Measurements from ENCODE around the gene VPS13D. TPM values are rescaled to one million over a fixed set of nuclear protein-coding genes. Genes with fewer than 3 reads are reported as not detected.

The VPS13D gene
- total RNA-seq, 2 donors from 2014 or later: 54.0 to 63.3 TPM

DNA sequence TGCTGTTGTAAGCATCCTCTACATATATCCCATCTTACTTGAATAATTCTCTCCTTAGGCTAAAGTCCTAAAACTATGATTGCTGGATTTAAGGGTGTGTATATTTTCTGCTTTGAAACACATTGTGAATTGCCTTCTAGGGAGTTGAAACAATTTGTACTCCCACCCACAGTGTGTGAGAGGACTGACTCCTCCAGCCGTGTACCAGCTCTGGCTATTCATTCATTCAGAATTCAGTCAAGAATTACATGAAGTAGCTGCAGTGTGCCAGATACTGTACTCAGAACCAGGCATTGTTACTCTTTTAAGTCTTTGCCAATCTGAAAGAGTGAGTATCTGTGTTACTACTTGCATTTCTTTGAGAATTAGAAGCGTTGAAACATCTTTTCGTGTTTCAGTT is 253.2 kb downstream of the VPS13D start:
- H3K36me3 ChIP-seq (replicated peaks in 1 of 2; ENCODE audit: insufficient read depth in 1 of 2, low read depth in 2 of 2): no peaks in the 10 kb centered on the region
- no peak for ATAC-seq
- no peaks in the 10 kb centered on the region for H3K27me3 ChIP-seq
- no peak overlapping the region for H3K27ac ChIP-seq
- intact Hi-C loops (cut with DNase I): no loop called here
- H3K9me3 ChIP-seq: no peaks in the 10 kb centered on the region
- TF ChIP-seq POLR2A (IDR thresholded peaks at IDR 0.05): no peak
- TF ChIP-seq, protein P1, sequence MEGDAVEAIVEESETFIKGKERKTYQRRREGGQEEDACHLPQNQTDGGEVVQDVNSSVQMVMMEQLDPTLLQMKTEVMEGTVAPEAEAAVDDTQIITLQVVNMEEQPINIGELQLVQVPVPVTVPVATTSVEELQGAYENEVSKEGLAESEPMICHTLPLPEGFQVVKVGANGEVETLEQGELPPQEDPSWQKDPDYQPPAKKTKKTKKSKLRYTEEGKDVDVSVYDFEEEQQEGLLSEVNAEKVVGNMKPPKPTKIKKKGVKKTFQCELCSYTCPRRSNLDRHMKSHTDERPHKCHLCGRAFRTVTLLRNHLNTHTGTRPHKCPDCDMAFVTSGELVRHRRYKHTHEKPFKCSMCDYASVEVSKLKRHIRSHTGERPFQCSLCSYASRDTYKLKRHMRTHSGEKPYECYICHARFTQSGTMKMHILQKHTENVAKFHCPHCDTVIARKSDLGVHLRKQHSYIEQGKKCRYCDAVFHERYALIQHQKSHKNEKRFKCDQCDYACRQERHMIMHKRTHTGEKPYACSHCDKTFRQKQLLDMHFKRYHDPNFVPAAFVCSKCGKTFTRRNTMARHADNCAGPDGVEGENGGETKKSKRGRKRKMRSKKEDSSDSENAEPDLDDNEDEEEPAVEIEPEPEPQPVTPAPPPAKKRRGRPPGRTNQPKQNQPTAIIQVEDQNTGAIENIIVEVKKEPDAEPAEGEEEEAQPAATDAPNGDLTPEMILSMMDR (IDR thresholded peaks at IDR 0.05): no peak
- no peak overlapping the region for H3K4me3 ChIP-seq
- H3K4me1 ChIP-seq: peaks cover 66% of the 10 kb centered on the region
- 72 to 82% methylated on average over 3 of the region's 3 CpGs for WGBS, 2 donors
- no peak for DNase-seq

DNA sequence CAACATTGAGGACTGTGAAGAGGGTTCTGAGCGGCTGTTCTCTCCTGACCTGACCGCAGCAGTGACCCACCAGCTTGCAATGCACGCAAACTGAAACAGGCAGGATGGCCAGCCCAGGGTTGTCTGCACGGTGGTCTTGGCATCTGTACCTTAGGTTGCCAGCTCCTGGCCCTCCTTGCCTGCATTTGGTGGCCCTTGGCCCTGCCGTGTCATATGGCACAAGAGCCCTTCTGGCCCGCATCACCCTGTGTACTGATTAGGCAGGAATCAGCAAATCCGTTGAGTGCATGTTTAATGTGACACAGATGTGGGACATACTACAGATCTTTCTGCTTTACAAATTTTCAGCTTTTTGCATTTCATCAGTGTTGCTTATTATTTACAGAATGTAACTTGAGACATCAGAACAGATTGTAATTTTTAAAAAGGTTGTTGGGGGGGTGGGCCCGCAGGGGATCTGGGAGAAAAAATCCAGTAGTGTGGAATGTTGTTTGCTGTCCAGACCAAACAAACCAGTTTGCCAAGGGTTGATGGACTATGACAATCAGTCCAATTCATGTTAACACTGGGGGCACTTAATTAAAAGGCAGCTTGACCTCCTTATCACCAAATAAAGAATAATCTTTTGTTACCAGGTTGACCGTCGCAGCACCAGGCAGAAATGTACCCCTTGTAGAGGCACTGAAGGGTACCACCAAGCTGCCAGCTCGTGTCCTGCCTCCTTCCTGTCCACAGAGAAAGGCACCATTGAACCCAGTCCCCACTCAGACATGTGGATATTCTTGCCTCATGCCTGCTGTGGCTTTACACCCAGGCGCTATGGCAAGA is 255.6 kb downstream of the VPS13D start:
- no peaks in the 10 kb centered on the region for H3K9me3 ChIP-seq
- peak overlapping the region in 3 of 4 donors; percentile 42 to 64 (median 55) for H3K27ac ChIP-seq
- H3K27me3 ChIP-seq: no peaks in the 10 kb centered on the region
- H3K36me3 ChIP-seq (replicated peaks in 1 of 2; ENCODE audit: insufficient read depth in 1 of 2, low read depth in 2 of 2): no peaks in the 10 kb centered on the region
- WGBS, 2 donors: 43 to 52% methylated on average over 12 of the region's 12 CpGs
- ATAC-seq: peak; percentile 60
- TF ChIP-seq, protein P1 (IDR thresholded peaks at IDR 0.05): no peak
- no peak for TF ChIP-seq POLR2A (IDR thresholded peaks at IDR 0.05)
- peaks cover 43% of the 10 kb centered on the region for H3K4me1 ChIP-seq
- intact Hi-C loops (cut with DNase I): no loop called here
- DNase-seq: no peak
- H3K4me3 ChIP-seq: no peak overlapping the region

DNA sequence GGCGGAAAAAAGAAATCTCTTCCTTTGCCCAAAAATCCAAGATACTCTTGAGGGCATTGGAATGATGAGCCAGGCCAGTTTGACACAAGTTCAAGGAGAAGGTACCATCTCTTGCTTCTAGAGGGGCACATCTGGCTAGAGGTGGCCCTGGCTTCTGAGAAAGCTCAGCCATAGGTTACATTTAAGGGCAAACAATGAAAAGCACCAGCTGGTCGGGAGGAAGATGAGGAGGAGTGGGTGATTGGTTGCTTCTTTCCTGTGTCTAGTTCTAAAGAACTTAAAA is 256.2 kb downstream of the VPS13D start:
- DNase-seq (no peak), ATAC-seq (no peak)
- peak overlapping the region in 3 of 4 donors; percentile 42 to 64 (median 55) for H3K27ac ChIP-seq
- no peak overlapping the region for H3K4me3 ChIP-seq
- TF ChIP-seq POLR2A (IDR thresholded peaks at IDR 0.05): no peak
- TF ChIP-seq, protein P1 (IDR thresholded peaks at IDR 0.05): no peak
- H3K36me3 ChIP-seq (replicated peaks in 1 of 2; ENCODE audit: insufficient read depth in 1 of 2, low read depth in 2 of 2): no peaks in the 10 kb centered on the region
- intact Hi-C loops (cut with DNase I): no loop called here
- no peaks in the 10 kb centered on the region for H3K9me3 ChIP-seq
- H3K27me3 ChIP-seq: no peaks in the 10 kb centered on the region
- 73 to 76% methylated on average over 2 of the region's 2 CpGs for WGBS, 2 donors
- H3K4me1 ChIP-seq: peaks cover 37% of the 10 kb centered on the region

DNA sequence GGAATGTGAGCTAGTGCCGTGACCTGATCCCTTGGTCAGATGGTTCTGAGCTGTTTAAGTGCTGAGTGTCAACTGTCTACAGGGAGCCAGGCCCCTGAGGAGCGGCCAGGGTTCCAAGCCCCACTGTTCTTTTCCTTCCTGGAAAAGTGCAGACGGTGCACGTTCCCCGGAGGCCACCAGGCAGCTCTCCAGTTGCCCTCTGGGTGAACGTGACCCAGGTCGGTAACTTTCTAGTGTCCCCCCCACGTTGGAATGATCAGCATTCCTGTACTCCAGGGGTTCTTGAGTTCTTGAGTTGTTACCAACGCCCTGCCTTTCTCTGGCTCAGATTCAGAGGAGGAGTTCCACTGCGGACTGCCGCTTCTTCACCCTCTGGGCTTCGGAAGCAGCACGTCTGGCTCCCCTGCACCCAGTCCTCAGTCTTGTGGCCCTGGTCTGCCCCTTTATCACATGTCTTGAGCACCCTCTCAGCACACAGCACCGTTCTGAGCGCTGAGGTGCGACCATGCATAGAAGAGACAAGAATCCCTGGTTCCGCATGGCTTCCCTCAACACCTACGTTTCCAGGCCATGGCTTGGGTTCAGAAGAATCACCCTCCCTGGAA is 256.7 kb downstream of the VPS13D start:
- no peak for TF ChIP-seq POLR2A (IDR thresholded peaks at IDR 0.05)
- TF ChIP-seq, protein P1 (IDR thresholded peaks at IDR 0.05): no peak
- no peaks in the 10 kb centered on the region for H3K27me3 ChIP-seq
- peak; percentile 78 for ATAC-seq
- no peaks in the 10 kb centered on the region for H3K9me3 ChIP-seq
- peak overlapping the region in 3 of 4 donors; percentile 42 to 64 (median 55) for H3K27ac ChIP-seq
- peak in 3 of 4 donors; percentile 34 to 67 (median 59) for DNase-seq
- peaks cover 32% of the 10 kb centered on the region for H3K4me1 ChIP-seq
- H3K36me3 ChIP-seq (replicated peaks in 1 of 2; ENCODE audit: insufficient read depth in 1 of 2, low read depth in 2 of 2): no peaks in the 10 kb centered on the region
- no peak overlapping the region for H3K4me3 ChIP-seq
- intact Hi-C loops (cut with DNase I): no loop called here
- WGBS, 2 donors: 56 to 73% methylated on average over 12 to 18 of the region's 18 CpGs

Data from body of pancreas (tissue), 4 donors.